H1 (cell line): ENCODE results near the gene SPOCD1. TPM values are rescaled to one million over a fixed set of nuclear protein-coding genes. Genes with fewer than 3 reads are reported as not detected.

Source experiments
- CTCF ChIA-PET: fragments of 300-600 bp; sonication (Branson Sonifier 250); formaldehyde crosslinking; loops from one replicate; lab custom pipeline; 2021; ENCODE audit not compliant: partially characterized antibody; lab: Charles Lee
- POLR2A ChIA-PET: fragments of 300-600 bp; sonication (Branson Sonifier 250); formaldehyde crosslinking; loops from one replicate; lab custom pipeline; 2021; ENCODE audit warnings: inconsistent platforms; ENCODE audit not compliant: partially characterized antibody; lab: Charles Lee
- DNase-seq, 2 experiments: peaks; one replicate each; pipeline versions ENCODE4 v3.0.0 to v3.0.0-alpha.2; 2010 to 2022; ENCODE audit warnings: low spot score in 2 of 2, low read depth in 1 of 2, mixed read lengths in 1 of 2
- FAIRE-seq: peaks from 2 replicates; lab custom pipeline; 2011; peaks lifted over from hg19 to GRCh38; lab: Jason Lieb, UNC
- H2AFZ ChIP-seq: 2 replicates; pipeline ENCODE4 v1.8.1; 2012; ENCODE audit warnings: low read length, inconsistent platforms
- H2AK5ac ChIP-seq: 2 replicates; pipeline ENCODE4 v1.6.1; 2013; ENCODE audit warnings: low read depth, low read length
- H2BK120ac ChIP-seq: replicated peaks from 2 replicates; pipeline ENCODE3; 2013; ENCODE audit warnings: low read depth, low read length, inconsistent platforms
- H2BK12ac ChIP-seq: 2 replicates; pipeline ENCODE4 v1.6.1; 2013; ENCODE audit warnings: low read depth, low read length
- H2BK15ac ChIP-seq: 2 replicates; pipeline ENCODE4 v1.6.1; 2013; ENCODE audit warnings: low read length
- H2BK20ac ChIP-seq: 2 replicates; pipeline ENCODE4 v1.6.1; 2013; ENCODE audit warnings: low read length
- H2BK5ac ChIP-seq: 2 replicates; pipeline ENCODE4 v1.6.1; 2013; ENCODE audit warnings: low read depth, low read length
- H3K14ac ChIP-seq: 2 replicates; pipeline ENCODE4 v1.6.1; 2013; ENCODE audit warnings: inconsistent platforms; ENCODE audit not compliant: insufficient read length
- H3K18ac ChIP-seq: 2 replicates; pipeline ENCODE4 v1.6.1; 2013; ENCODE audit warnings: low read length; ENCODE audit errors: extremely low read depth
- H3K23ac ChIP-seq: 2 replicates; pipeline ENCODE4 v1.6.1; 2013; ENCODE audit warnings: inconsistent platforms; ENCODE audit not compliant: insufficient read length
- H3K23me2 ChIP-seq: 2 replicates; pipeline ENCODE4 v1.6.1; 2013; ENCODE audit warnings: low read depth, low read length
- H3K27ac ChIP-seq: 2 replicates; pipeline ENCODE4 v1.6.1; 2011; ENCODE audit warnings: low read depth, low read length, inconsistent platforms
- H3K27me3 ChIP-seq, 4 experiments: replicated peaks in 1 of 4; 1 replicate in 1 of 4; 2 replicates in 3 of 4; pipeline versions ENCODE4 v1.6.1 to v1.8.1; 2011 to 2013; ENCODE audit warnings: low read length in 3 of 4, mild to moderate bottlenecking in 3 of 4, inconsistent platforms in 2 of 4, mixed read lengths in 2 of 4, moderate library complexity in 1 of 4; ENCODE audit not compliant: control insufficient read depth in 3 of 4, insufficient read depth in 3 of 4; ENCODE audit errors: extremely low read depth in 1 of 4
- H3K36me3 ChIP-seq, 4 experiments: 2 replicates each; pipeline versions ENCODE4 v1.6.1 to v1.8.1; 2011 to 2013; ENCODE audit warnings: mild to moderate bottlenecking in 4 of 4, low read length in 3 of 4, moderate library complexity in 2 of 4, control low read depth in 1 of 4, inconsistent platforms in 1 of 4; ENCODE audit not compliant: insufficient read depth in 4 of 4, control insufficient read depth in 2 of 4
- H3K4ac ChIP-seq: replicated peaks from 2 replicates; pipeline ENCODE3; 2013; ENCODE audit warnings: low read length, low read depth, mixed read lengths, inconsistent platforms; ENCODE audit not compliant: insufficient read length
- H3K4me1 ChIP-seq, 4 experiments: replicated peaks in 1 of 4; 1 replicate in 1 of 4; 2 replicates in 3 of 4; pipeline versions ENCODE4 v1.6.1 to v1.8.1; 2011 to 2013; ENCODE audit warnings: low read length in 3 of 4, inconsistent platforms in 2 of 4, mixed read lengths in 1 of 4; ENCODE audit not compliant: insufficient read depth in 4 of 4, control insufficient read depth in 3 of 4
- H3K4me2 ChIP-seq, 2 experiments: 2 replicates each; pipeline versions ENCODE4 v1.6.1 to v1.8.1; 2011 to 2013; ENCODE audit warnings: low read depth in 2 of 2, low read length in 2 of 2, control low read depth in 1 of 2, inconsistent platforms in 1 of 2, mild to moderate bottlenecking in 1 of 2; ENCODE audit not compliant: insufficient read depth in 1 of 2
- H3K4me3 ChIP-seq, 4 experiments: fragments of 200-600, 300-600 bp in 1 of 4; sonication (generic), shearing (Covaris generic), sonication (Bioruptor Twin) in 1 of 4; 2 replicates each; pipeline versions ENCODE4 v1.5.1 to v1.8.1; 2011 to 2016; ENCODE audit warnings: low read length in 4 of 4, low read depth in 3 of 4, control low read depth in 2 of 4, inconsistent platforms in 2 of 4, mild to moderate bottlenecking in 2 of 4, mixed read lengths in 1 of 4, moderate library complexity in 1 of 4; ENCODE audit not compliant: insufficient read depth in 2 of 4; ENCODE audit errors: extremely low read depth in 1 of 4
- H3K56ac ChIP-seq: replicated peaks from 2 replicates; pipeline ENCODE3; 2013; ENCODE audit warnings: low read depth, mild to moderate bottlenecking, mixed read lengths, low read length, inconsistent platforms; ENCODE audit not compliant: insufficient read length
- H3K79me1 ChIP-seq: 2 replicates; pipeline ENCODE4 v1.6.1; 2013; ENCODE audit warnings: low read depth, low read length, control low read depth
- H3K79me2 ChIP-seq, 2 experiments: 2 replicates each; pipeline versions ENCODE4 v1.6.1 to v1.8.1; 2012 to 2013; ENCODE audit warnings: low read length in 2 of 2, mild to moderate bottlenecking in 2 of 2, inconsistent platforms in 1 of 2; ENCODE audit not compliant: insufficient read depth in 2 of 2, control insufficient read depth in 1 of 2
- H3K9ac ChIP-seq, 4 experiments: replicated peaks in 1 of 4; 1 replicate in 1 of 4; 2 replicates in 3 of 4; pipeline versions ENCODE4 v1.6.1 to v1.8.1; 2011 to 2013; ENCODE audit warnings: low read depth in 3 of 4, low read length in 3 of 4, control low read depth in 2 of 4, mild to moderate bottlenecking in 2 of 4, moderate library complexity in 2 of 4, inconsistent platforms in 1 of 4; ENCODE audit errors: extremely low read depth in 1 of 4
- H3K9me3 ChIP-seq, 2 experiments: 2 replicates each; pipeline versions ENCODE4 v1.6.1 to v1.8.1; 2012 to 2013; ENCODE audit warnings: mild to moderate bottlenecking in 2 of 2, moderate library complexity in 2 of 2, control low read depth in 1 of 2, inconsistent platforms in 1 of 2, low read depth in 1 of 2, low read length in 1 of 2, mixed read lengths in 1 of 2; ENCODE audit not compliant: insufficient read depth in 2 of 2
- H4K20me1 ChIP-seq, 2 experiments: replicated peaks in 1 of 2; 2 replicates each; pipeline versions ENCODE3 to v1.8.1; 2011 to 2013; ENCODE audit warnings: inconsistent platforms in 2 of 2, low read length in 2 of 2, mild to moderate bottlenecking in 1 of 2; ENCODE audit not compliant: insufficient read depth in 2 of 2, control insufficient read depth in 1 of 2
- H4K5ac ChIP-seq: 2 replicates; pipeline ENCODE4 v1.6.1; 2013; ENCODE audit warnings: low read length, low read depth, mixed read lengths, inconsistent platforms; ENCODE audit not compliant: insufficient read length
- H4K8ac ChIP-seq: 2 replicates; pipeline ENCODE4 v1.8.0; 2013; ENCODE audit warnings: mild to moderate bottlenecking, moderate library complexity, low read length, inconsistent platforms; ENCODE audit not compliant: insufficient read depth; ENCODE audit errors: extremely low read depth
- H4K91ac ChIP-seq: replicated peaks from 2 replicates; pipeline ENCODE3; 2013; ENCODE audit warnings: low read length, mixed read lengths, inconsistent platforms; ENCODE audit not compliant: insufficient read length
- ATF2 ChIP-seq: IDR thresholded peaks from 2 replicates; pipeline ENCODE4 v1.6.1; 2012; ENCODE audit warnings: low read length, inconsistent platforms
- BRCA1 ChIP-seq: IDR thresholded peaks from 2 replicates; pipeline ENCODE4 v1.6.1; 2012; ENCODE audit warnings: low read depth, low read length, improper control_type of control experiment
- CBX5 ChIP-seq: fragments of 300-800, 300-1000 bp; sonication (generic); IDR thresholded peaks from 2 replicates; pipeline ENCODE4 v1.7.1; 2016; ENCODE audit warnings: antibody characterized with exemption, low read length, low read depth
- CHD1 ChIP-seq: IDR thresholded peaks from 2 replicates; pipeline ENCODE4 v1.6.1; 2012; ENCODE audit warnings: low read depth, low read length, improper control_type of control experiment
- CREB1 ChIP-seq: IDR thresholded peaks from 2 replicates; pipeline ENCODE4 v1.6.1; 2012; ENCODE audit warnings: inconsistent platforms
- JUN ChIP-seq: IDR thresholded peaks from 2 replicates; pipeline ENCODE4 v1.6.1; 2011; ENCODE audit warnings: low read depth, mild to moderate bottlenecking, improper control_type of control experiment, low read length
- RFX5 ChIP-seq: IDR thresholded peaks from 2 replicates; pipeline ENCODE4 v1.6.1; 2011; ENCODE audit warnings: low read depth, low read length, improper control_type of control experiment, borderline replicate concordance
- RNF2 ChIP-seq: fragments of 200-900, 300-1000 bp; sonication (generic); IDR thresholded peaks from 2 replicates; pipeline ENCODE4 v1.7.1; 2016; ENCODE audit warnings: borderline replicate concordance, low read depth, mild to moderate bottlenecking, antibody characterized with exemption, low read length; ENCODE audit not compliant: poor library complexity, severe bottlenecking; ENCODE audit errors: missing control alignments
- SIX5 ChIP-seq: IDR thresholded peaks from 2 replicates; pipeline ENCODE4 v1.6.1; 2011; ENCODE audit warnings: mild to moderate bottlenecking, low read depth, low read length
- SRF ChIP-seq: IDR thresholded peaks from 2 replicates; pipeline ENCODE4 v1.6.1; 2011; ENCODE audit warnings: mild to moderate bottlenecking, low read depth, low read length, moderate library complexity
- WGBS, 2 experiments: shearing (Covaris generic) in 1 of 2; methylation state at CpG; one replicate each; pipeline versions ENCODE4 v1.1.6 to v1.1.7; 2013 to 2015; ENCODE audit warnings: low lambda C conversion rate in 2 of 2, mixed read lengths in 2 of 2, inconsistent platforms in 1 of 2, low coverage in 1 of 2, missing lambda C conversion rate in 1 of 2; ENCODE audit not compliant: insufficient replicate concordance in 2 of 2, insufficient coverage in 1 of 2, insufficient read length in 1 of 2; ENCODE audit errors: extremely low coverage in 1 of 2, missing lambda C conversion rate in 1 of 2; 5-methylcytosine and 5-hydroxymethylcytosine counted together
- polyA plus RNA-seq, 7 experiments: library from polyadenylated mRNA; depleted of rRNA in 3 of 7; stranded (reverse) in 5 of 7; unstranded in 2 of 7; fragments of >200 nt in 5 of 7; fragments of 200-250 nt in 2 of 7; gene quantifications; 1 replicate in 5 of 7; 2 replicates in 1 of 7; 4 replicates in 1 of 7; pipeline versions ENCODE4 v1.2.1 to v1.2.3, GENCODE V29; 2011 to 2013; ENCODE audit warnings: missing spikeins in 2 of 7, mixed read lengths in 2 of 7
- total RNA-seq: library from RNA; stranded (reverse); fragmentation: NEBNext Ultra II Directional; extraction: Animal tissue kit (Norgen Biotek cat#: 25700); gene quantifications from 2 replicates; pipeline ENCODE4 v1.2.1, GENCODE V29; 2021

The SPOCD1 gene
- total and polyA plus RNA-seq, 2 of the 8 experiments (the other 6 are each of a cell fraction or from before 2014, with no cell fraction given): 1.8 to 2.9 TPM

- no peaks in the 10 kb centered on the region for H3K36me3 ChIP-seq
- H3K9ac ChIP-seq: no peak overlapping the region; a peak in 1 of 7 replicates
- no peaks in the 10 kb centered on the region for H4K20me1 ChIP-seq
- no peak overlapping the region for H4K5ac ChIP-seq
- CTCF ChIA-PET: interaction anchor here (0.6 to 2.3 kb wide), 8 partner anchors 13 to 193 kb away, joined by 3 to 14 read pairs (median 3); no protein-coding TSS in a partner anchor
- no peak overlapping the region for H3K4me2 ChIP-seq
- H3K23ac ChIP-seq: no peak overlapping the region
- peak overlapping the region; percentile 39; the same call in 1 of the 2 replicates for H2AK5ac ChIP-seq
- DNase-seq: no peak
- H2BK20ac ChIP-seq: no peak overlapping the region
- no peak overlapping the region for H3K18ac ChIP-seq
- POLR2A ChIA-PET: no interaction called here
- TF ChIP-seq BRCA1 (no peak), ATF2 (no peak), CBX5 (no peak), SIX5 (no peak), SRF (no peak), JUN (no peak), CHD1 (no peak), RNF2 (no peak), RFX5 (no peak), CREB1 (no peak)
- TF ChIP-seq, all 59 proteins: peak for 0
- Histone ChIP-seq H3K79me2 (no peaks in the 10 kb centered on the region), H3K9me3 (no peaks in the 10 kb centered on the region), H2BK15ac (no peak overlapping the region), H4K8ac (0 out of 2 replicates have a peak overlapping the region, but pooled peaks have one; percentile 28), H2BK5ac (no peak overlapping the region), H3K4me1 (no peaks in the 10 kb centered on the region; a peak in 1 of 7 replicates), H4K91ac (no peak overlapping the region), H3K79me1 (no peaks in the 10 kb centered on the region), H3K56ac (no peak overlapping the region), H3K27ac (no peak overlapping the region), H3K4me3 (no peak overlapping the region), H3K14ac (no peak overlapping the region), H3K23me2 (no peaks in the 10 kb centered on the region), H3K4ac (no peak overlapping the region), H3K27me3 (no peaks in the 10 kb centered on the region), H2AFZ (no peak overlapping the region), H2BK120ac (no peak overlapping the region), H2BK12ac (peak overlapping the region; percentile 84; the same call in 1 of the 2 replicates)
- 86% methylated on average over 8 of the region's 8 CpGs; no CpG with 5 or more reads in 1 of the 2 experiments for WGBS, 2 experiments
- no peak for FAIRE-seq
Observed at GRCh38 chr1:31830511-31830910, 14.7 kb upstream of the SPOCD1 start.
